ENCODE data around the gene MARCKS. TPM values are rescaled to one million over a fixed set of nuclear protein-coding genes. Genes with fewer than 3 reads are reported as not detected.

Gene MARCKS
- total and polyA plus RNA-seq, 2 of the 13 experiments (the other 11 are each of a cell fraction or from before 2014, with no cell fraction given), result 30.5 to 39.5 TPM

DNA sequence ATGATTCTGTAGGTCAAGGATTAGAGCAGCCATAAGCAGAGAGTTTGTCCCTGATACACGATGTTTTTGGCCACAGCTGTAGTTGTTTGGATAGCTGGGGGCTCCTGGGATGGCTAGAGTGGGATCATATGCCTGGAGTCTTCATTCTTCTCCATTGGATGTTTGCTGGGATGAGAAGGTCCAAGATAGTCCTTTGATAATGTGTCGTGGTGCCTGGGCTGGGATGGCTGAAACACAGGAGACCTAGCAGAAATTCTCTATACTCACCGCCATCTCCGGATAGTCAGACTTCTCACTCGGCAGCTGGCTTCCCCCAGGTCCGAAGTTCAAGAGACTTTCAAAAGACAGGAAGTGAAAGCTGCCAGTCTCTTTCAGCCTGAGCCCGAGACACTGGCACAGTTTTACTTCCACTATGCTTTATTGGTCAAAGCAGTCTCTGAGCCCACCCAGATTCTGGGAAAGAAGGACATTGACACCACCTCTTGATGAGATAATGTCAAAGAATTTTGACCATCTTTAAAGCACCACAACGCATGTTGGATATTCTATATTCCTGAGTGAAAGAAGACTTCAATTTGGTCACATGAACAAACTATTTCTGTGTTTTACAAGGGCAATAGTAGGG is 16.0 kb downstream of the MARCKS start (continued):
- TF ChIP-seq, protein P1, sequence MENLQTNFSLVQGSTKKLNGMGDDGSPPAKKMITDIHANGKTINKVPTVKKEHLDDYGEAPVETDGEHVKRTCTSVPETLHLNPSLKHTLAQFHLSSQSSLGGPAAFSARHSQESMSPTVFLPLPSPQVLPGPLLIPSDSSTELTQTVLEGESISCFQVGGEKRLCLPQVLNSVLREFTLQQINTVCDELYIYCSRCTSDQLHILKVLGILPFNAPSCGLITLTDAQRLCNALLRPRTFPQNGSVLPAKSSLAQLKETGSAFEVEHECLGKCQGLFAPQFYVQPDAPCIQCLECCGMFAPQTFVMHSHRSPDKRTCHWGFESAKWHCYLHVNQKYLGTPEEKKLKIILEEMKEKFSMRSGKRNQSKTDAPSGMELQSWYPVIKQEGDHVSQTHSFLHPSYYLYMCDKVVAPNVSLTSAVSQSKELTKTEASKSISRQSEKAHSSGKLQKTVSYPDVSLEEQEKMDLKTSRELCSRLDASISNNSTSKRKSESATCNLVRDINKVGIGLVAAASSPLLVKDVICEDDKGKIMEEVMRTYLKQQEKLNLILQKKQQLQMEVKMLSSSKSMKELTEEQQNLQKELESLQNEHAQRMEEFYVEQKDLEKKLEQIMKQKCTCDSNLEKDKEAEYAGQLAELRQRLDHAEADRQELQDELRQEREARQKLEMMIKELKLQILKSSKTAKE (CRISPR knock-in tag; IDR thresholded peaks at IDR 0.05; ENCODE audit: borderline replicate concordance), result no peak
- TF ChIP-seq, protein P2, sequence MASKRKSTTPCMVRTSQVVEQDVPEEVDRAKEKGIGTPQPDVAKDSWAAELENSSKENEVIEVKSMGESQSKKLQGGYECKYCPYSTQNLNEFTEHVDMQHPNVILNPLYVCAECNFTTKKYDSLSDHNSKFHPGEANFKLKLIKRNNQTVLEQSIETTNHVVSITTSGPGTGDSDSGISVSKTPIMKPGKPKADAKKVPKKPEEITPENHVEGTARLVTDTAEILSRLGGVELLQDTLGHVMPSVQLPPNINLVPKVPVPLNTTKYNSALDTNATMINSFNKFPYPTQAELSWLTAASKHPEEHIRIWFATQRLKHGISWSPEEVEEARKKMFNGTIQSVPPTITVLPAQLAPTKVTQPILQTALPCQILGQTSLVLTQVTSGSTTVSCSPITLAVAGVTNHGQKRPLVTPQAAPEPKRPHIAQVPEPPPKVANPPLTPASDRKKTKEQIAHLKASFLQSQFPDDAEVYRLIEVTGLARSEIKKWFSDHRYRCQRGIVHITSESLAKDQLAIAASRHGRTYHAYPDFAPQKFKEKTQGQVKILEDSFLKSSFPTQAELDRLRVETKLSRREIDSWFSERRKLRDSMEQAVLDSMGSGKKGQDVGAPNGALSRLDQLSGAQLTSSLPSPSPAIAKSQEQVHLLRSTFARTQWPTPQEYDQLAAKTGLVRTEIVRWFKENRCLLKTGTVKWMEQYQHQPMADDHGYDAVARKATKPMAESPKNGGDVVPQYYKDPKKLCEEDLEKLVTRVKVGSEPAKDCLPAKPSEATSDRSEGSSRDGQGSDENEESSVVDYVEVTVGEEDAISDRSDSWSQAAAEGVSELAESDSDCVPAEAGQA (IDR thresholded peaks at IDR 0.05; ENCODE audit: low read depth), result no peak
- TF ChIP-seq, protein P2 (CRISPR knock-in tag; IDR thresholded peaks at IDR 0.05; ENCODE audit: borderline replicate concordance), result no peak
- TF ChIP-seq, protein P3, sequence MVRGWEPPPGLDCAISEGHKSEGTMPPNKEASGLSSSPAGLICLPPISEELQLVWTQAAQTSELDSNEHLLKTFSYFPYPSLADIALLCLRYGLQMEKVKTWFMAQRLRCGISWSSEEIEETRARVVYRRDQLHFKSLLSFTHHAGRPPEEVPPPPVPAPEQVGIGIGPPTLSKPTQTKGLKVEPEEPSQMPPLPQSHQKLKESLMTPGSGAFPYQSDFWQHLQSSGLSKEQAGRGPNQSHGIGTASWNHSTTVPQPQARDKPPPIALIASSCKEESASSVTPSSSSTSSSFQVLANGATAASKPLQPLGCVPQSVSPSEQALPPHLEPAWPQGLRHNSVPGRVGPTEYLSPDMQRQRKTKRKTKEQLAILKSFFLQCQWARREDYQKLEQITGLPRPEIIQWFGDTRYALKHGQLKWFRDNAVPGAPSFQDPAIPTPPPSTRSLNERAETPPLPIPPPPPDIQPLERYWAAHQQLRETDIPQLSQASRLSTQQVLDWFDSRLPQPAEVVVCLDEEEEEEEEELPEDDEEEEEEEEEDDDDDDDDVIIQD (CRISPR knock-in tag; IDR thresholded peaks at IDR 0.05; ENCODE audit: low read depth), result peak; percentile 19; the same call in 1 of the 2 replicates
- TF ChIP-seq, protein P4, sequence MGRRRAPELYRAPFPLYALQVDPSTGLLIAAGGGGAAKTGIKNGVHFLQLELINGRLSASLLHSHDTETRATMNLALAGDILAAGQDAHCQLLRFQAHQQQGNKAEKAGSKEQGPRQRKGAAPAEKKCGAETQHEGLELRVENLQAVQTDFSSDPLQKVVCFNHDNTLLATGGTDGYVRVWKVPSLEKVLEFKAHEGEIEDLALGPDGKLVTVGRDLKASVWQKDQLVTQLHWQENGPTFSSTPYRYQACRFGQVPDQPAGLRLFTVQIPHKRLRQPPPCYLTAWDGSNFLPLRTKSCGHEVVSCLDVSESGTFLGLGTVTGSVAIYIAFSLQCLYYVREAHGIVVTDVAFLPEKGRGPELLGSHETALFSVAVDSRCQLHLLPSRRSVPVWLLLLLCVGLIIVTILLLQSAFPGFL (CRISPR knock-in tag; IDR thresholded peaks at IDR 0.05), result no peak
- TF ChIP-seq ZNF557 (CRISPR knock-in tag; IDR thresholded peaks at IDR 0.05) (no peak), GATAD2A (CRISPR knock-in tag; IDR thresholded peaks at IDR 0.05) (peak; percentile 80), TSC22D2 (CRISPR knock-in tag; IDR thresholded peaks at IDR 0.05; ENCODE audit: borderline replicate concordance) (no peak), ZNF350 (CRISPR knock-in tag; IDR thresholded peaks at IDR 0.05; ENCODE audit: borderline replicate concordance, low read depth) (peak; percentile 51; the same call in 1 of the 2 replicates), U2AF1 (optimal IDR thresholded peaks at IDR 0.05; ENCODE audit: low read depth, low read length) (no peak)
- TF ChIP-seq, protein P5, sequence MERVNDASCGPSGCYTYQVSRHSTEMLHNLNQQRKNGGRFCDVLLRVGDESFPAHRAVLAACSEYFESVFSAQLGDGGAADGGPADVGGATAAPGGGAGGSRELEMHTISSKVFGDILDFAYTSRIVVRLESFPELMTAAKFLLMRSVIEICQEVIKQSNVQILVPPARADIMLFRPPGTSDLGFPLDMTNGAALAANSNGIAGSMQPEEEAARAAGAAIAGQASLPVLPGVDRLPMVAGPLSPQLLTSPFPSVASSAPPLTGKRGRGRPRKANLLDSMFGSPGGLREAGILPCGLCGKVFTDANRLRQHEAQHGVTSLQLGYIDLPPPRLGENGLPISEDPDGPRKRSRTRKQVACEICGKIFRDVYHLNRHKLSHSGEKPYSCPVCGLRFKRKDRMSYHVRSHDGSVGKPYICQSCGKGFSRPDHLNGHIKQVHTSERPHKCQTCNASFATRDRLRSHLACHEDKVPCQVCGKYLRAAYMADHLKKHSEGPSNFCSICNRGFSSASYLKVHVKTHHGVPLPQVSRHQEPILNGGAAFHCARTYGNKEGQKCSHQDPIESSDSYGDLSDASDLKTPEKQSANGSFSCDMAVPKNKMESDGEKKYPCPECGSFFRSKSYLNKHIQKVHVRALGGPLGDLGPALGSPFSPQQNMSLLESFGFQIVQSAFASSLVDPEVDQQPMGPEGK (CRISPR knock-in tag; IDR thresholded peaks at IDR 0.05), result peak; percentile 36; the same call in 1 of the 2 replicates
- TF ChIP-seq, protein P6, sequence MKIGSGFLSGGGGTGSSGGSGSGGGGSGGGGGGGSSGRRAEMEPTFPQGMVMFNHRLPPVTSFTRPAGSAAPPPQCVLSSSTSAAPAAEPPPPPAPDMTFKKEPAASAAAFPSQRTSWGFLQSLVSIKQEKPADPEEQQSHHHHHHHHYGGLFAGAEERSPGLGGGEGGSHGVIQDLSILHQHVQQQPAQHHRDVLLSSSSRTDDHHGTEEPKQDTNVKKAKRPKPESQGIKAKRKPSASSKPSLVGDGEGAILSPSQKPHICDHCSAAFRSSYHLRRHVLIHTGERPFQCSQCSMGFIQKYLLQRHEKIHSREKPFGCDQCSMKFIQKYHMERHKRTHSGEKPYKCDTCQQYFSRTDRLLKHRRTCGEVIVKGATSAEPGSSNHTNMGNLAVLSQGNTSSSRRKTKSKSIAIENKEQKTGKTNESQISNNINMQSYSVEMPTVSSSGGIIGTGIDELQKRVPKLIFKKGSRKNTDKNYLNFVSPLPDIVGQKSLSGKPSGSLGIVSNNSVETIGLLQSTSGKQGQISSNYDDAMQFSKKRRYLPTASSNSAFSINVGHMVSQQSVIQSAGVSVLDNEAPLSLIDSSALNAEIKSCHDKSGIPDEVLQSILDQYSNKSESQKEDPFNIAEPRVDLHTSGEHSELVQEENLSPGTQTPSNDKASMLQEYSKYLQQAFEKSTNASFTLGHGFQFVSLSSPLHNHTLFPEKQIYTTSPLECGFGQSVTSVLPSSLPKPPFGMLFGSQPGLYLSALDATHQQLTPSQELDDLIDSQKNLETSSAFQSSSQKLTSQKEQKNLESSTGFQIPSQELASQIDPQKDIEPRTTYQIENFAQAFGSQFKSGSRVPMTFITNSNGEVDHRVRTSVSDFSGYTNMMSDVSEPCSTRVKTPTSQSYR (CRISPR knock-in tag; IDR thresholded peaks at IDR 0.05; ENCODE audit: borderline replicate concordance), result no peak
